ENCODE data around the gene DOK6. TPM values are rescaled to one million over a fixed set of nuclear protein-coding genes. Genes with fewer than 3 reads are reported as not detected.

Gene DOK6
- total RNA-seq, 2 donors from 2014 or later, result 0.45 to 0.46 TPM

DNA sequence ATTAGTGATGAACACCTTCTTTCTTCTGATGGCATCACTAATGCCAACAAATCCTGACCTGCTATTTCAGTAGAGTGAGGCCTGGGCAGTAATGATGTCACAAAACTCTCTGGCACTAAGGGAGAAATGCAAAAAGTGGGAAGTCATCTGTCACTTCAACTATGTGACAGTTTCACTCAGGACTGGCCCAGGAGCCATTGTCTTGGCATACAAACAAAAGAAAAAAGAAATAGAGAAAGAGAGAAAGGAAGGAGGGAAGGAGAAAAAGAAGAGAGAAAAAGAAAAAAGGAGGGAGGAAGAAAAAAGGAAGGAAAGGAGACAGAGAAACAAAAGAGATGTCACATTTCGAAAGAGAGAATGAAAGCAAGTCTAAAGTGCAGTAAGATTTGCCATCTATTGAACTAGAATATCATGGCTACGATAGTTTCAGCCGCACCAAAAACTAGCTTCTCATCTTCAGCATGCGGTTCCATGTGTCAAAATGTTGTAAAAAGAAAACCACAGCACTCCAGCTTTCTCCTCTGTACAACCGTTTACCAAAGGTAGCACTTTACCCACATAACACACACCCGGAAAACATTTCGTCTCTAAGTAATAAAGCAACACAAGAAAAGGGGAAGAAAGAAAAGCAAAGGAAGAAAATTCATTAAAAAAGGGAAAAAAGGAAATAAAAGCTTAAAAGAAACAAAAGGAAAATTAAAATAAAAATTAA, 496.9 kb downstream of the DOK6 start:
- no peak for DNase-seq
- intact Hi-C loops (cut with DNase I, micrococcal nuclease), result no loop called here
- no peak for ATAC-seq

DNA sequence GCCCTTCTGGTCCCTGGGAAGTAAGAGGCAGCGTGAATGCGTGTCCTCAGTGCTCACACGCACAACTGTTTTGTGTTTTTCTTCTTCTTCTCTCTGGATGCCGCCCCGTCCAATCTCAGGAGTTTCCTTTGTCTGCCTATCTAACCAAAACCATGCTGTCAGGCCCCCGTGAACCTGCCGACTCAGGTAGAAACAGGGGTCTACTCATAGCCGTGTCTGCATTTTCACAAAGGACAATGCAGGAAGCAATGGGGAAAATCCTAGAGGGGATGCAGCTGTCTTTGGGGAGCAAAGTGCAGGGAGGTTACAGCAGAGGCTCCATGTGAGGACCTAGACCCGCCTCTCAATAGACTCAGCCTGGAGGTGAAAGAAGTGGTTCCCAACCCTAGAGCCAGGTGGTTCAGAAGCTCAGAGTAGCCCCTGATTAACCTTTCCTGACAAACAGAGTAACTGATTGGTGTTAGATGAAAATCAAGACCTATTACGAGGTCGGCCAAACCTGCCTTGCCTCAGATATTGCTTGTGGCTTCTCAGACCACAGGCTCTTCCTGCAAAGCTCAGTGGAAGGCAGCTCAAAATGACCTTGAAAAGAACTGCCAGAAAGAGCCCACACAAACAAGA, 497.7 kb downstream of the DOK6 start:
- DNase-seq, result no peak
- ATAC-seq, result no peak

More for the DNA sequence above, 497.7 kb downstream of the DOK6 start:
- intact Hi-C loops (cut with DNase I, micrococcal nuclease), result no loop called here
